Measurements from ENCODE around the gene ARHGAP12.

DNA sequence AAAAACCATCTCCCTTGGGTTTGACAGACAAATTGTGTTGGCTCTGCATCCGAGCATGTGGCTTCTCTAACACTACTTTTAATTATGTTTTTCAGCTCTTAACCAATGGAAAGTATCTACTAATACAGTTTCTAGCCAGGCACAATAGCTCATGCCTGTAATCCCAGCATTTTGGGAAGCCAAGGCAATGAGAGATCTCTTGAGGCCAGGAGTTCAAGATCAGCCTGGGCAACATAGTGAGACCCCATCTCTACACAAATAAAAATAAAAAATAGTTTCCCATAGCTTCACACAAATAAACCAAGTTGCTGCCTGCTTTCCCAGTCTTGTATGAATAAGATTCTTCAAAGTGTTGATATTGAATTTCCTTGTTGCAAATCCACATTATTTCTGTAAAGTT, 13.8 kb upstream of the ARHGAP12 start:
- TF ChIP-seq GATA2 (IDR thresholded peaks at IDR 0.05; ENCODE audit: low read depth, low read length), result no peak
- no peak for TF ChIP-seq GATA3 (IDR thresholded peaks at IDR 0.05; ENCODE audit: low read depth, low read length)
